Progenitor cell of endocrine pancreas (in vitro differentiated cells): ENCODE data around the gene SLC44A2. TPM values are rescaled to one million over a fixed set of nuclear protein-coding genes. Genes with fewer than 3 reads are reported as not detected.

Source experiments
- DNase-seq: peaks from one replicate; pipeline ENCODE4 v3.0.0; 2021; ENCODE audit warnings: low spot score; ENCODE audit not compliant: unreplicated experiment
- H3K27ac Mint-ChIP-seq: 2 replicates; pipeline ENCODE4 v1.8.0; 2021; ENCODE audit warnings: mild to moderate bottlenecking, moderate library complexity, mixed read lengths
- H3K27me3 Mint-ChIP-seq: 2 replicates; pipeline ENCODE4 v1.8.0; 2021; ENCODE audit warnings: mixed read lengths
- H3K36me3 Mint-ChIP-seq: 2 replicates; pipeline ENCODE4 v1.8.0; 2022; ENCODE audit warnings: mixed read lengths; ENCODE audit not compliant: insufficient read depth
- H3K4me1 Mint-ChIP-seq: 2 replicates; pipeline ENCODE4 v1.8.0; 2021; ENCODE audit warnings: low read depth, mixed read lengths
- H3K4me3 Mint-ChIP-seq: 2 replicates; pipeline ENCODE4 v1.8.0; 2021; ENCODE audit warnings: low read depth, mild to moderate bottlenecking, moderate library complexity, mixed read lengths
- H3K9me3 Mint-ChIP-seq: 2 replicates; pipeline ENCODE4 v1.8.0; 2021; ENCODE audit warnings: low read depth, mixed read lengths
- CTCF ChIP-seq: fragments of 200-600 bp; sonication (generic); IDR thresholded peaks from one replicate; pipeline ENCODE4 v1.5.0; 2021; ENCODE audit warnings: antibody characterized with exemption, mild to moderate bottlenecking; ENCODE audit not compliant: unreplicated experiment
- total RNA-seq: library from RNA; stranded (reverse); gene quantifications from 2 replicates; pipeline ENCODE4 v1.2.1, GENCODE V29; 2021

SLC44A2 gene
- total RNA-seq, 1 donor from 2014 or later: 164 TPM

DNA sequence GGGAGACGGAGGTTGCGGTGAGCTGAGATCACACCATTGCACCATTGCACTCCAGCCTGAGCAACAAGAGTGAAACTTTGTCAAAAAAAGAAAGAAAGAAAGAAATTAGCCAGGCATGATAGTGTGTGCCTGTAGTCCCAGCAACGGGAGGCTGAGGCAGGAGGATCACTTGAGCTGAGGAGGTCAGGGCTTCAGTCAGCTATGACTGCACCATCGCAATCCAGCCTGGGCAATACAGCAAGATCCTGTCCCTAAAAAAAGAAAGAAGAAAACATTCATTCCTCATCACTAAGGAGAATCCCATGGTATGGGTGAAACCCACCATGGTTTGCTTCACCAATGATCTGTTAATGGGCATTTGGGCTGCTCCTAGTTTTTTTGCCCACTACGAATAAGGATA, 25.2 kb upstream of the SLC44A2 start:
- H3K27ac Mint-ChIP-seq: no peak overlapping the region
- peaks cover 12% of the 10 kb centered on the region for H3K4me1 Mint-ChIP-seq
- no peak for TF ChIP-seq CTCF
- H3K9me3 Mint-ChIP-seq: no peaks in the 10 kb centered on the region
- H3K36me3 Mint-ChIP-seq: no peaks in the 10 kb centered on the region
- no peak overlapping the region for H3K4me3 Mint-ChIP-seq
- peaks cover 10% of the 10 kb centered on the region for H3K27me3 Mint-ChIP-seq
- no peak for DNase-seq

DNA sequence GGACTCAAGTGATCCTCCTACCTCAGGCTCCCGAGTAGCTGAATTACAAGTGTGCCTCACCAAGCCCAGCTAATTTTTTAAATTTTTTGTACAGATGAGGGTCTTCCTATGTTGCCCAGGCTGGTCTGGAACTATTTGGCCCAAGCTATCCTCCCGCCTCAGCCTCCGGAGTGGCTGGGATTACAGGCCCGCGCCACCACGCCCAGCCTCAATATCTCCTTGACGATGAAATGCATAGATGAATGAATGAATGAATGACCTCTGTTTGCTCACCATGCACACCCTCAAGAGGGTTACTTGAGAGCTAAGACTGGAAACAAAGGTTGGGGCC, 23.4 kb upstream of the SLC44A2 start:
- Mint-ChIP-seq H3K9me3 (no peaks in the 10 kb centered on the region), H3K27me3 (peaks cover 7% of the 10 kb centered on the region), H3K27ac (peak overlapping the region; percentile 59), H3K4me1 (peaks cover 12% of the 10 kb centered on the region), H3K4me3 (peak overlapping the region; percentile 75), H3K36me3 (no peaks in the 10 kb centered on the region)
- no peak for TF ChIP-seq CTCF
- DNase-seq: no peak

GRCh38 chr19:10602330-10603083, 22.8 kb upstream of the SLC44A2 start:
- peak overlapping the region; percentile 78 for H3K4me3 Mint-ChIP-seq
- H3K27ac Mint-ChIP-seq: peak overlapping the region; percentile 90
- H3K27me3 Mint-ChIP-seq: peaks cover 7% of the 10 kb centered on the region

GRCh38 chr19:10603084-10603872, 22.1 kb upstream of the SLC44A2 start:
- H3K36me3 Mint-ChIP-seq: no peaks in the 10 kb centered on the region
- DNase-seq: no peak
- peak overlapping the region; percentile 90 for H3K27ac Mint-ChIP-seq
- H3K4me3 Mint-ChIP-seq: peak overlapping the region; percentile 78
- H3K9me3 Mint-ChIP-seq: no peaks in the 10 kb centered on the region
- TF ChIP-seq CTCF: no peak
- H3K4me1 Mint-ChIP-seq: peaks cover 12% of the 10 kb centered on the region
- H3K27me3 Mint-ChIP-seq: peaks cover 7% of the 10 kb centered on the region

More at GRCh38 chr19:10602330-10603083, 22.8 kb upstream of the SLC44A2 start:
- no peaks in the 10 kb centered on the region for H3K36me3 Mint-ChIP-seq
- TF ChIP-seq CTCF: no peak
- DNase-seq: peak; percentile 77
- H3K9me3 Mint-ChIP-seq: no peaks in the 10 kb centered on the region
- peaks cover 12% of the 10 kb centered on the region for H3K4me1 Mint-ChIP-seq

- H3K4me1 Mint-ChIP-seq: peaks cover 12% of the 10 kb centered on the region
- peaks cover 7% of the 10 kb centered on the region for H3K27me3 Mint-ChIP-seq
- H3K36me3 Mint-ChIP-seq: no peaks in the 10 kb centered on the region
- H3K9me3 Mint-ChIP-seq: no peaks in the 10 kb centered on the region
- no peak overlapping the region for H3K27ac Mint-ChIP-seq
- no peak for TF ChIP-seq CTCF
- peak overlapping the region; percentile 78 for H3K4me3 Mint-ChIP-seq
- DNase-seq: no peak
These were observed 21.4 kb upstream of the SLC44A2 start for GRCh38 chr19:10603873-10604459.
